Neural crest cell (in vitro differentiated cells): ENCODE data around the gene MTHFD2L. TPM values are rescaled to one million over a fixed set of nuclear protein-coding genes. Genes with fewer than 3 reads are reported as not detected.

Experiments
- DNase-seq: peaks from one replicate; pipeline ENCODE4 v3.0.0; 2021; ENCODE audit warnings: low read depth, mixed read lengths, low spot score
- H3K27ac Mint-ChIP-seq: one replicate; pipeline ENCODE4 v1.8.0; 2021; ENCODE audit warnings: mild to moderate bottlenecking, mixed read lengths; ENCODE audit not compliant: unreplicated experiment
- H3K27me3 Mint-ChIP-seq: 2 replicates; pipeline ENCODE4 v1.8.0; 2021; ENCODE audit warnings: low read depth, mild to moderate bottlenecking, mixed read lengths
- H3K36me3 Mint-ChIP-seq: 2 replicates; pipeline ENCODE4 v1.8.0; 2021; ENCODE audit warnings: low read depth, mild to moderate bottlenecking, mixed read lengths
- H3K4me1 Mint-ChIP-seq: 2 replicates; pipeline ENCODE4 v1.8.0; 2021; ENCODE audit warnings: mixed read lengths
- H3K4me3 Mint-ChIP-seq: one replicate; pipeline ENCODE4 v1.8.0; 2021; ENCODE audit warnings: mild to moderate bottlenecking, mixed read lengths
- H3K9me3 Mint-ChIP-seq: 2 replicates; pipeline ENCODE4 v1.8.0; 2021; ENCODE audit warnings: mixed read lengths
- CTCF ChIP-seq: fragments of 200-600 bp; sonication (generic); conservative IDR thresholded peaks from 2 replicates; pipeline ENCODE4 v1.5.0; 2021; ENCODE audit warnings: antibody characterized with exemption, mild to moderate bottlenecking
- total RNA-seq: library from RNA; stranded (reverse); gene quantifications from 2 replicates; pipeline ENCODE4 v1.2.1, GENCODE V29; 2021

MTHFD2L gene
- total RNA-seq, 1 donor from 2014 or later: 19.9 TPM

GRCh38 chr4:74305000-74305399 is 147.1 kb downstream of the MTHFD2L start:
- no peaks in the 10 kb centered on the region for H3K27me3 Mint-ChIP-seq
- H3K9me3 Mint-ChIP-seq: no peaks in the 10 kb centered on the region
- DNase-seq: no peak
- no peaks in the 10 kb centered on the region for H3K36me3 Mint-ChIP-seq
- H3K4me1 Mint-ChIP-seq: no peaks in the 10 kb centered on the region
- H3K27ac Mint-ChIP-seq: no peak overlapping the region
- TF ChIP-seq CTCF: no peak
- H3K4me3 Mint-ChIP-seq: no peak overlapping the region

GRCh38 chr4:74307170-74307569 is 149.3 kb downstream of the MTHFD2L start:
- Mint-ChIP-seq H3K4me1 (peaks cover 3% of the 10 kb centered on the region), H3K4me3 (no peak overlapping the region), H3K9me3 (no peaks in the 10 kb centered on the region), H3K27me3 (no peaks in the 10 kb centered on the region), H3K27ac (no peak overlapping the region), H3K36me3 (no peaks in the 10 kb centered on the region)
- no peak for TF ChIP-seq CTCF
- no peak for DNase-seq

GRCh38 chr4:74308215-74308614 is 150.3 kb downstream of the MTHFD2L start, which contains the start of gene EPGN:
Gene EPGN, plus strand, starts transcription at chr4:74308470. Its CDS starts 64 bp downstream, at chr4:74308534.
- no peak within 1 kb of the TSS for H3K27ac Mint-ChIP-seq
- H3K9me3 Mint-ChIP-seq: no peaks in the 10 kb centered on the region
- H3K4me1 Mint-ChIP-seq: peaks cover 3% of the 10 kb centered on the region
- no peak for TF ChIP-seq CTCF
- no peaks in the 10 kb centered on the region for H3K36me3 Mint-ChIP-seq
- no peak within 1 kb of the TSS for H3K4me3 Mint-ChIP-seq
- DNase-seq: no peak
- no peaks in the 10 kb centered on the region for H3K27me3 Mint-ChIP-seq

GRCh38 chr4:74309223-74309622 is 151.3 kb downstream of the MTHFD2L start:
- TF ChIP-seq CTCF: no peak
- no peak overlapping the region for H3K27ac Mint-ChIP-seq

GRCh38 chr4:74311696-74312313 is 153.9 kb downstream of the MTHFD2L start:
- Mint-ChIP-seq H3K27ac (no peak overlapping the region), H3K36me3 (no peaks in the 10 kb centered on the region)

More at GRCh38 chr4:74309223-74309622, 151.3 kb downstream of the MTHFD2L start:
- Mint-ChIP-seq H3K4me1 (peaks cover 3% of the 10 kb centered on the region), H3K4me3 (no peak overlapping the region), H3K27me3 (no peaks in the 10 kb centered on the region), H3K36me3 (no peaks in the 10 kb centered on the region), H3K9me3 (no peaks in the 10 kb centered on the region)
- DNase-seq: no peak

More at GRCh38 chr4:74311696-74312313, 153.9 kb downstream of the MTHFD2L start:
- peaks cover 3% of the 10 kb centered on the region for H3K4me1 Mint-ChIP-seq
- H3K4me3 Mint-ChIP-seq: no peak overlapping the region
- no peaks in the 10 kb centered on the region for H3K9me3 Mint-ChIP-seq
- peak; percentile 77 for TF ChIP-seq CTCF
- H3K27me3 Mint-ChIP-seq: no peaks in the 10 kb centered on the region
- DNase-seq: peak; percentile 19
